OCI-LY7 (cell line): Measurements from ENCODE around the gene FGF1.

Experiments used
- EZH2phosphoT487 ChIP-seq: fragments of 200-600 bp; sonication (generic); IDR thresholded peaks from 2 replicates; pipeline ENCODE4 v1.6.1; 2018; ENCODE audit warnings: low read depth, borderline replicate concordance, mild to moderate bottlenecking, mixed run types, antibody characterized with exemption, low read length, moderate library complexity, mixed read lengths
- TF ChIP-seq, protein P1 (sequence below): fragments of 200-600 bp; sonication (generic); conservative IDR thresholded peaks from 2 replicates; pipeline ENCODE4 v1.5.1; 2014; ENCODE audit warnings: mild to moderate bottlenecking, antibody characterized with exemption, low read length, moderate library complexity, mixed read lengths

DNA sequence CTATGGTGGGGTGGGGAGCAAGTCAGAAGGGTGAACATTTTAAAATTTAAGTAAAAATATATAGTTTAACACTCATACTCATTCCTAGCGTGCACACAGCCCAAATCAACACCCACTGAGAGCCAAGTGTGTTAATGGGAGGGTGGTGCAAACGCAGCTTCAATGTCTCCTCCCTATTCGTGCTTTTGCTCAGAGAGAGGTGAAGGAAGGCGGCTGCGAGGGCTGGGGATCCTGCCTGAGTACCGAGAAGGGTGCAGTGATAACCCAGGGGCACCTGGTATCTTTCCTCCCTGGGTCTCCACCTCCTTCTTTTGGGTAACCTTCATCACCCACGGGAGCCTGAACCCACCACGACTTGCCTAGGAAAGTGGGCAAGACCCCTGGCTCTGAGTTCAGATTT, 35.0 kb downstream of the FGF1 start:
- no peak for TF ChIP-seq EZH2phosphoT487
- TF ChIP-seq, protein P1, sequence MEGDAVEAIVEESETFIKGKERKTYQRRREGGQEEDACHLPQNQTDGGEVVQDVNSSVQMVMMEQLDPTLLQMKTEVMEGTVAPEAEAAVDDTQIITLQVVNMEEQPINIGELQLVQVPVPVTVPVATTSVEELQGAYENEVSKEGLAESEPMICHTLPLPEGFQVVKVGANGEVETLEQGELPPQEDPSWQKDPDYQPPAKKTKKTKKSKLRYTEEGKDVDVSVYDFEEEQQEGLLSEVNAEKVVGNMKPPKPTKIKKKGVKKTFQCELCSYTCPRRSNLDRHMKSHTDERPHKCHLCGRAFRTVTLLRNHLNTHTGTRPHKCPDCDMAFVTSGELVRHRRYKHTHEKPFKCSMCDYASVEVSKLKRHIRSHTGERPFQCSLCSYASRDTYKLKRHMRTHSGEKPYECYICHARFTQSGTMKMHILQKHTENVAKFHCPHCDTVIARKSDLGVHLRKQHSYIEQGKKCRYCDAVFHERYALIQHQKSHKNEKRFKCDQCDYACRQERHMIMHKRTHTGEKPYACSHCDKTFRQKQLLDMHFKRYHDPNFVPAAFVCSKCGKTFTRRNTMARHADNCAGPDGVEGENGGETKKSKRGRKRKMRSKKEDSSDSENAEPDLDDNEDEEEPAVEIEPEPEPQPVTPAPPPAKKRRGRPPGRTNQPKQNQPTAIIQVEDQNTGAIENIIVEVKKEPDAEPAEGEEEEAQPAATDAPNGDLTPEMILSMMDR = no peak
